Measurements from ENCODE around the gene ATAD3B. TPM values are rescaled to one million over a fixed set of nuclear protein-coding genes. Genes with fewer than 3 reads are reported as not detected.

Gene ATAD3B
- total and polyA plus RNA-seq, 12 donors: 5.3 to 33.3 (median 7.1) TPM

DNA sequence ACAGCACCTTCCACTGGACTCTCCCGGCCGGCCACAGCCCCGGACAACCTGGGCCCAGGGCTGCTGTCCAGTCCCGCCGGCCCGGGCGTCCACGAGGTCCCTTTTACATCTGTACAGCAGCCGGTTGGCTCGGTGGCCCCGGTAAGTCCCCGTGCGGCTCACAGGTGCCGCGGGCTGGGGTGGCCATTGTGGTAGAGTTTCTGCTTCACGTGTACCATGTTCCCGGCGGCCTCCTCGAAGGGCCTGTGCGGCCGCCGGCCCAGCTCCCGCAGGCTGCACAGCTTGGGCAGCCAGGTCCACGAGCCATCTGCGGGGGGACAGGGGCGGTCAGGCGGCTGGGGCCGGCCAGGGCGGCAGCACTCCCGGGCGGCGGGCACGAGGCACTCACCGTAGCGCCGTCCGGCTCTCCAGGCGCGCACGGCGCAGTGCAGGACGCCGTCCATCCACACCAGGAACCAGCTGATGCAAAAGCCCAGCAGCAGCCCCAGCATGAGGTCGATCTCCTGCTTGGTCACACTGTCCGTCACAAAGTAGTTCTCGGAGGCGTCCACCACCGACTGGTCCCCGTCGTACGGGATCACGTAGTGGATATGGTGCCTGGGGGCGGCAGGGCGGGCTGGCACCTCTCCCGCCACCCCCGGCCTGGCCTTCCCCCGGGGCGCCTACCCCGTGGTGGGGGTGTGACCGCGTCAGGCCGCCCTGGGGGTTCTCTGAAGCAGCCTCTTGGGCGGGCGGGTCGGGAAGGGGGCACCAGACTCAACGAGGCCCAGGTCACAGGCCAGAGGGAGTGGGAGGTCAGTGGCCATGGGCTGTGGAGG, 63.8 kb downstream of the ATAD3B start:
- peaks cover 0 to 18% (median 8%) of the 10 kb centered on the region in 9 donors for H3K4me1 ChIP-seq
- no peak overlapping the region for H3K27ac ChIP-seq
- peaks cover 0 to 18% (median 5%) of the 10 kb centered on the region in 11 donors for H3K9me3 ChIP-seq
- DNase-seq (no peak), ATAC-seq (no peak)
- peaks cover 0 to 9% (median 0%) of the 10 kb centered on the region in 9 donors for H3K36me3 ChIP-seq
- H3K4me3 ChIP-seq: no peak overlapping the region
- WGBS, 2 donors: 94 to 95% methylated on average over 66 of the region's 66 CpGs
- peaks cover 0 to 5% (median 0%) of the 10 kb centered on the region in 7 donors for H3K27me3 ChIP-seq
- intact Hi-C loops (cut with DNase I): no loop called here
- TF ChIP-seq, protein P1, sequence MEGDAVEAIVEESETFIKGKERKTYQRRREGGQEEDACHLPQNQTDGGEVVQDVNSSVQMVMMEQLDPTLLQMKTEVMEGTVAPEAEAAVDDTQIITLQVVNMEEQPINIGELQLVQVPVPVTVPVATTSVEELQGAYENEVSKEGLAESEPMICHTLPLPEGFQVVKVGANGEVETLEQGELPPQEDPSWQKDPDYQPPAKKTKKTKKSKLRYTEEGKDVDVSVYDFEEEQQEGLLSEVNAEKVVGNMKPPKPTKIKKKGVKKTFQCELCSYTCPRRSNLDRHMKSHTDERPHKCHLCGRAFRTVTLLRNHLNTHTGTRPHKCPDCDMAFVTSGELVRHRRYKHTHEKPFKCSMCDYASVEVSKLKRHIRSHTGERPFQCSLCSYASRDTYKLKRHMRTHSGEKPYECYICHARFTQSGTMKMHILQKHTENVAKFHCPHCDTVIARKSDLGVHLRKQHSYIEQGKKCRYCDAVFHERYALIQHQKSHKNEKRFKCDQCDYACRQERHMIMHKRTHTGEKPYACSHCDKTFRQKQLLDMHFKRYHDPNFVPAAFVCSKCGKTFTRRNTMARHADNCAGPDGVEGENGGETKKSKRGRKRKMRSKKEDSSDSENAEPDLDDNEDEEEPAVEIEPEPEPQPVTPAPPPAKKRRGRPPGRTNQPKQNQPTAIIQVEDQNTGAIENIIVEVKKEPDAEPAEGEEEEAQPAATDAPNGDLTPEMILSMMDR (IDR thresholded peaks at IDR 0.05): no peak

DNA sequence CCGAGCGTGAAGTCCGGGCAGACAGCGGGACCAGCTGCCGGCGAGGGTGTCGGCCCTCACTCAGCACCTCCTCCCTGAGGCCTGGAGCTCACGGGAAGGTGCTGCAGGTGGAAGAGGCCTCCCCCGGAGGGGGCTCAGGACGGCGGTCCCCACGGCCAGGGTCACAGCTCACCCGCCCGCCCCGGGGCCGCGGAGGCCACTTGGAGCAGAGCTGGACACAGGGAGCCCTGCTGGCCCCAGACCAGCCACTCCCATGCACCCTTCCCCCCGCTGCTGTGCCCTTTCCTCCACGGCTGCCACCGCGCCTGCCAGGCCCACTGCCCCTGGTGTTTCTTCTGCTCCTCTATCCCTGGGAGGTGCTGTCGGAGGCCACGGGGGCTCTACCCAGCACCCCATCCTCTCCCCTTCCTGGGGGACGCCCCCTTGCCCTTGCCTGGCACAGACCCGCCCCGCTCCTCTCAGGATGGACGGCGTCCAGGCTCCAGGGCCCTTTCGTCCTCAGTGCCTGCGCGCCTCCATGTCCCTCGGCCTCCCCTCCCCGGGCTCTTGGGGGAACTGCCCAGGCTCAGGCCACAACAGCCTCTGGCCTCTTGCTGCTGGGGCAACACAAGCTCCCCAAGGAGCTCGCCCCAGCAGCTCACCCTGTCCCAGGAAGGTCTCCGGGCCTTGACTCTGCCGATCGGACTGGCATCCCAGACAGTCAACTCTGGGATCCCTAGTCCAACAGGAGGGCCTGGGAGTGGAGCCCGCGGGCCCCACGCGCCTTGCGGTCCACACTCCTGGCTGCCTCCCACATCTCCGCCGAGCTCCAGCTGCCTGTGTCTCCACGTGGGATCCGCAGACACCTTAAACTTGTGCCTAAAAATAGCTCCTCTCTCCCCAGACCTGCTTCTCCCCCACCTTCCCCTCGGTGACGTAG, 64.7 kb downstream of the ATAD3B start:
- peaks cover 0 to 10% (median under 1%) of the 10 kb centered on the region in 9 donors for H3K36me3 ChIP-seq
- H3K4me3 ChIP-seq: no peak overlapping the region
- H3K4me1 ChIP-seq: peaks cover 0 to 26% (median 16%) of the 10 kb centered on the region in 9 donors
- 79 to 82% methylated on average over 48 of the region's 48 CpGs for WGBS, 2 donors
- H3K9me3 ChIP-seq: peaks cover 0 to 13% (median 5%) of the 10 kb centered on the region in 11 donors
- ATAC-seq (no peak), DNase-seq (no peak)
- H3K27ac ChIP-seq: peak overlapping the region in 1 of 10 donors; percentile 16
- peaks cover 0 to 14% (median 0%) of the 10 kb centered on the region in 7 donors for H3K27me3 ChIP-seq
- intact Hi-C loops (cut with DNase I): no loop called here
- TF ChIP-seq, protein P1 (IDR thresholded peaks at IDR 0.05): no peak

DNA sequence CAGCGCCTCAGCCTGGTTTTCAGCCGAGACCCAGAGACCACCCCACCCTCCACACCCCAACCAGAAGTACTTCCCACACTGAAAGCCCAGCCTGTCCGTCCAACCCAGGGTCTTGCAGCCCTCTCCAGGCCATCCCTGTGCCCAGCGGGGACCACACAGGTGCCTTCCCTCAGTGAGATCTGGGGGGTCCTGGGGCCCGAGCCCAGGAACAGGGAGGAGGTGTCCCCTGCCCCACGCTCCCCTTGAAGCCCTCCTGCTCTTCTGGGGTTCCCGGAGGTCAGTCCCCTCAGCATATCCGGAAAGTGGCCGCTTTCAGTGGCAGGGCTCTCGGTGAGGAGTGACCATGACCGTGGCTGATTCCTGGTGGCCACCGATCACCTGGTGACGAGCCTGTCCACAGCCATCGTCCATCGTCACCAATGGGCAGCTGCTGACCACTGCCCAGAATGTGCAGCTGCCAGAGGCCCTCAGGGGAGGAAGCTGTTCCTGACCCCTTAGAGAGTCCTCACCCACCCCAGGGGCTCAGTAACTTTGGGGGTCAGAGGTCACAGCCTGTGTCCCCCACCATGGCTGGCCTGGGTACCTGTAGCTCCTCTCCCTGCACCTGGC, 65.5 kb downstream of the ATAD3B start:
- ATAC-seq: no peak
- H3K9me3 ChIP-seq: peaks cover 0 to 5% (median under 1%) of the 10 kb centered on the region in 11 donors
- DNase-seq: no peak
- H3K4me1 ChIP-seq: peaks cover 0 to 29% (median 18%) of the 10 kb centered on the region in 9 donors
- H3K4me3 ChIP-seq: no peak overlapping the region
- TF ChIP-seq, protein P1 (IDR thresholded peaks at IDR 0.05): no peak
- H3K36me3 ChIP-seq: peaks cover 0 to 18% (median 4%) of the 10 kb centered on the region in 9 donors
- H3K27me3 ChIP-seq: peaks cover 0 to 15% (median 0%) of the 10 kb centered on the region in 7 donors
- intact Hi-C loops (cut with DNase I): no loop called here
- WGBS, 2 donors: 92 to 96% methylated on average over 15 of the region's 15 CpGs
- H3K27ac ChIP-seq: no peak overlapping the region
